HG03103 (cell line): Measurements from ENCODE around the gene JAZF1.
"Not testable (repeated sequence)": the region's sequence is repeated elsewhere in the genome, so short reads cannot be mapped to it uniquely, and the experiment has no call there.

ENCODE experiments used
- ATAC-seq: cut with Tn5 transposase; IDR thresholded peaks from one replicate; pipeline ENCODE4 v1.9.1; 2021; ENCODE audit warnings: low read depth; ENCODE audit not compliant: unreplicated experiment

Gene JAZF1

DNA sequence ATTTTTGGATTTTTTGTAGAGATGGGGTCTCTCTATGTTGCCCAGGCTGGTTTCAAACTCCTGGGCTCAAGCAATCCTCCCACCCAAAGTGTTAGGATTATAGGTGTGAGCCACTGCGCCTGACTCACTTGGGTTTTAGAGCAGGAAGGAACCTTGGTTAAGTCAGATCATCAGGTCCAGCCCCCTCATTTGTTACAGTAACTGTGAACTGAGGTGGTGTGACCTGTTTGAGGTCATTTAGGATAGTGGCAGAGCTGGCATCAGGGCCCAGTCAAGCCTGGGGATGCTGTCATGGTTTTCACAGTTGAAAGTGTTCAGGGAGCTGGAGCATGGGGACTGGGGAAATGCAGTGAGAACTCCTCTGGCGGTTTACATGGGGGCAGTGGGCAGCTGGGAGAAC lies 281.0 kb downstream of the JAZF1 start:
- ATAC-seq = no peak

DNA sequence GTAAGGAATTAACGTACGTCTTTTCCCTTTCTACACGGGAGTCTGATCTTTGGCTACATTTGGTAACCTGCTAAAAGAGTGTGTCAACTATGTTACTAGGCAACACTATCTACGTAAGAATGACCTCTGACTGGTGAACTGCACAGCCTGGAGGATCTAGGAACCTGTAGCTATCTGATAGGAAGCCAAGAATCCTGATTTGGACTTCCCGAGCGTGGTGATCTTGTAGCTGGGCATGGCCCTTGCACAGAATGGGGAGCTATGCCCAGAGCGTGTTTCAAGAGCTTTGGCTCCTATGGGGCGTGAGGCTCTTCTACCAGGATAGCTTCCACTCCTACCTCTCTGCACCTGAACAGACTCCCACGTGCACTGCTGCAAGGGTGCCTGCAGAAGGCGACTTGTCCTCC lies 283.2 kb downstream of the JAZF1 start:
- ATAC-seq = no peak

DNA sequence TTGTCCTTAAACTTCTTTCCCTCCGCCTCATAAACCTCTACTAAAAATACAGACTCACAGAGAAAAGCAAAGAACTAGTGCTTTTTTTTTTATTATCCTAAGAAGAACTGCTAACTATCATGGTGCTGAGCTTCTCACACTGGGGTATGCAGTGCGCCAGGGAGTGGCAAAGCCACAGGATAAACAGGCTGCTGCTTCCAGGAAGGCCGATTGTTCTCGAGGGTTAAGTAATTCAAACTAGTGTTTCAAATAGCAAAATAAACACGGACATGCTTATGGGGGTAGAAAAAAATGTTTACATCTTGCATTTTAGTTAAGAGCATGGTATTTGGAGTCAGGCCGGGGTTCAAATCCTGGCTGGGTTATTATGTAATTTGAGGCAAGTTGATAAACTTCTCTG lies 283.6 kb downstream of the JAZF1 start:
- ATAC-seq = no peak

DNA sequence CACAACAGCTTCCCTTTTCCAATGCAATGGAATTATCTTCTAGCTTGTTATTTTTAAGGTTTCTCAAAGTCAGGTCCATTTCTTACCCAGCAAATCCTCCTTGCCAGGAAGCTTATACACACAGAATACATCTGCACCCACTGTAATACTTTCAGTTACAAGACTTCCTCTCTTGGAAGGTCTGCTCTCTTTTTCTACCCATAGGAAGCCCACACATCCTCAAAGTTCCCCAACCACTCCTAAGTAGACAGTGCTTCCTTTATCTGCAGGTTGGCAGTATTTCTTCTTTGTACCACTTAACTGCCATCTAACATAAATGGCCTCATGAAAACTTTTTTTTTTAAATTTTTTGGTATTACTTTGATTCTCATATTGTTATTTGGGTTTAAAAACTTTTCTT lies 285.0 kb downstream of the JAZF1 start:
- ATAC-seq = no peak

DNA sequence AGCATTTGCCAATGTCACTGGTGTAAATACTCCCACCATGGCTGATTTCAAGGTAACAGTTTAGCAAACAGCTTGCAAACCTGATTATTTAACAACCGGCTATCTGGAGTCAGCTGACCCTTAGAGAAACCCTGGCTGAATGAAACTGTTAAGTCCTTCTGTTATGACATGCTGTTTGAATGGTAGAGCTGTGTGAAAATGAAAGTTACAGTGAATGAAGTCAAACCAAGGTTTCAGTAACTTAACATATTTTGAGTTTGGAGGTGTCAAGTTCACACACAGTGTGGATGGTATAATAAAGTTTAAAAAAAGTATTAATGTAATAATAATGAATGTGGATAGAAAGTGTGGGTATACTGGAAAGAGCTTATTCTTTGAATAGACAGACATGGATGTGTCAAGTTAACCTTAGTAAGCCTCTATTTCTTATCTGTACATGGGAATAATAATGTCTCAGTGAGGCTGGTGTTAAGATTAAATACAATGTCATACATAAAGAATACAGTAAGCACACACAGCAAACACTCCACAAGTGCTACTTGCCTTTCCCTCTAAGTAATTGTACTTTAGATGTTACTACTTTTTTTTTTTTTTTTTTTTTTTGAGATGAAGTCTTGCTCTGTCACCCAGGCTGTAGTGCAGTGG lies 290.3 kb downstream of the JAZF1 start:
- ATAC-seq = peak; percentile 97

DNA sequence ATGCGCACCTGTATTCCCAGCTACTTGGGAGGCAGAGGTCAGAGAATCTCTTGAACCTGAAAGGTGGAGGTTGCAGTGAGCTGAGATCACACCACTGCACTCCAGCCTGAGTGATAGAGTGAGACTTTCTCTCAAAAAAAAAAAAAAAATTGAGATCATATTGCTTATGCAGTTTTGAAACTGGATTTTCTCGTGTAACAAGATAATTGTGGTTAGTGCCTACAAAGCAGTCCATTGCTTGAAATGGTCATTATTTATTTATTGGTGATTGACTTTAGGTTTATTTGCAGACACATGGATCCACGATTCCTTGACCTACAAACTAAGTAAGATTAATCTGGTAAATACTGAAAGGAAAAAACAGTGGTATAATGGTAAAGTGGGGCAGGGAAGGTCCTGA lies 290.8 kb downstream of the JAZF1 start:
- ATAC-seq = no peak

DNA sequence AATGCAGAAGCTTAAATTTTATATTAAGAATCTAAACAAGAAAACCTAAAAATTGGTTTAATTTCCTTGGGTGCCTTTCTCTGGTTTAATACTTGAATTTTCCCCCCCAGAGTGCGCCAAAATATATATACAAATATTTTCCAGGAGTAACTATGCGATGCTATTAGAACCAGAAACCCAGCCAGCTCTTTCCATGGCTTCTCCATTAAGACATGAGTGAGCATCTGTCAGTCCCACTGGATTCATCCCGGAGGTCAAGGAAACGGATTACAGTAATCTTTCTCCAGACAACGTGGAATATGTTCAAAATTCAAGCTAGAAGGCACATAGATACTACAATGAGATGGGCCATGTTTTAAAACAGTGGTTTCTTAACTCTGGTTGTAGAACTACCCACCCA lies 291.9 kb downstream of the JAZF1 start:
- ATAC-seq = no peak

DNA sequence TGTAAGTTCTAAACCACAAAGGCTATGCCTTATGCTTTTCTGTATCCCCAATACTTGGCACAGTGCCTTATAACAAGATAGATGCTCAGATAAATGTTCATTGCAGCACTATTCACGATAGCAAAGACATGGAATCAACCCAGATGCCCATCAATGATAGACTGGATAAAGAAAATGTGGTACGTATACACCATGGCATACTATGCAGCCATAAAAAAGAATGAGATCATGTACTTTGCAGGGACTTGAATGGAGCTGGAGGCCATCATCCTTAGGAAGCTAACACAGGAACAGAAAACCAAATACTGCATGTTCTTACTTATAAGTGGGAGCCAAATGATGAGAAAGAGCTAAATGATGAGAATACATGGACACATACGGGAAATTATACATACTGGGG lies 293.9 kb downstream of the JAZF1 start:
- not testable (repeated sequence) for ATAC-seq

DNA sequence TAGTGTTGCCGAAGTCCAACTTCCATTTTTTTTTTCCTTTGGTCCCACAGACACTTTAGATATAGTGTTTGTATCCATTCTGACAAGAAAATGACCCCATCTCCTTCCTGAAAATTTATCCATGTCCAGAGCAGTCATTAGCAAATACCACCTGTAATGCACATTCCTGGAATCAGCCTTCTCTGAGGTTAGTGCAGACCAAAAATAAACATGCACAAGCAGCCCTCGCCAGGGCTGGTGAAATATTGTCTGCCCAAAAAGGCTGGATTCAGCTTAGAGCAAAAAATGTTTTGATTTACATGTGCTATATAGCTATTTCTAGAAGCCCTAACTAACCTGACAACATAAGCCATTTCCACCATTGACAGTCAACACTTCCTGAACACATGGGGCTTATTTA lies 294.9 kb downstream of the JAZF1 start:
- no peak for ATAC-seq

DNA sequence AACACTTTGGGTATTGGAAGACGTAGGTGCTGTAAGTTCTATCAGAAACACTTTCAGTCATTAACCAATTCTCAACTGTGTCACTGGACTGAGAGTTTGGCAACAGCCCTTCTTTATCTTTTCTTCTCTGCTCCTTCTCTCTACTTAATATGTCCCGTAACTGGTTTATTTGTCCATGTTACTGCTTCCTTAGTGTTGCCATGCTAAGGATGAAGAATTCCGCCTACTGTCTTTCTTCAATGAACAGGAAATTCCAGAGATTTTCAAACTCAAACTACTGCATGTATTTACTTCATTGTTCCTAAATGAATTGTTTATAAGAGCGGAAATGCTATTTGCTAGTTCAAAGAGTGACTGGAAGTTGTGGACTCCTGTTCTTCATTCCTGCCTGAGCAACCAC lies 296.9 kb downstream of the JAZF1 start:
- ATAC-seq = no peak

DNA sequence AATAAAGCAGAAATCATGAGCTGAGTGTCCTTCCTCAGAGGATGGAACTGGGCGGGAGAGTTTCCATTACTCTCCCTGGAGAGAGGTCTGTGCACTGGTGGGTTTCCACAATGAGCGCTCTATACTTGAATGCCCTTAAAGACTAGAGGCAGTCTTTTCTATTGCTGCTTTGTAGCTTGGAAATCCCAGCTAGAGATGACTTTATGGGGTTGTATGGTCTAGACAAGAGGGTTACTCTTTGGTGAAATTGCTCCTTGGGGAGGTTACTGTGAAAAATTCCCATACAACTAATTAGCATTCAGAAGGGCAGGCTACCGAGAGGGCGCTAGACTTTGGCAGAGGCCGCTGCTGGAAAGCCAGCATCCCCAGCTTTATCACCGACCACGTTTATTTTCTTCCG lies 303.8 kb downstream of the JAZF1 start:
- ATAC-seq = no peak

DNA sequence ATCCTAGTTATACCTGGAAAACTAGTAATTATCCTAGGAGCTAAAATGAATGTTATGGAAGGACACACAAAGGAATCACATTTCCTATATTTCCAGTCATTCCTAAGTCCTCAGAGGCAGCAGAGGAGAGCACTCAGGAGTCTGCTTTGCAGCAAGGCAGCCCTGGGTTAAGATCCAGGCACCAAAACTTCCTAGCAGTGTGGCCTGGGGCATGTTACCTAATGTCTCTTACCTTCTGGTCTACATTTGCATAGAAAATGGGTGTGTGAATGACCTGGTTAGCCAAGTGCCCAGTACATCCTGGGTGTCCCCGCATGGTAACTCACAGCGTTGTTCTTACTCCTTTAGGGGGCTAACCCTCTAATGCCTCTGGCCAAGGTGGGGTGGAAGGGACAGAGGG lies 304.8 kb downstream of the JAZF1 start:
- ATAC-seq = no peak

DNA sequence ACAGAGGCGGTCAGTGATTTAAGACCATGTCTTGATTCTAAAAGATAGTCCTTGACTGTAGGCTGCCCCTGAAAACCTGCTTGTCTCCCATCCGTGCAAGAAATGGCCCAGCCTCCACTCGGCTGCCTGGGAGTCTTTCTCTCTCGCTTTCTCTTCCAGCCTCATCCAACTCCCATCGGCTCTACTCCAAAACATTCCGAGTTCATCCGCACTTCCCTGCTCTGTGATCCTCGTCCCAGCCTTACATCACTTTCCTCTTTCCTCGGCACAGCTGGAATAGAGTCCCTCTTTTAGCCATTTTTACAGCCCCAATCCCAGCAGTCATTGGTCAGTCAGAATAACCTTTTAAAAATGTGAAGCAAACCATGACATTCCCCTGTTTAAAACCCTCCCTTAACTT lies 305.5 kb downstream of the JAZF1 start:
- ATAC-seq = no peak

DNA sequence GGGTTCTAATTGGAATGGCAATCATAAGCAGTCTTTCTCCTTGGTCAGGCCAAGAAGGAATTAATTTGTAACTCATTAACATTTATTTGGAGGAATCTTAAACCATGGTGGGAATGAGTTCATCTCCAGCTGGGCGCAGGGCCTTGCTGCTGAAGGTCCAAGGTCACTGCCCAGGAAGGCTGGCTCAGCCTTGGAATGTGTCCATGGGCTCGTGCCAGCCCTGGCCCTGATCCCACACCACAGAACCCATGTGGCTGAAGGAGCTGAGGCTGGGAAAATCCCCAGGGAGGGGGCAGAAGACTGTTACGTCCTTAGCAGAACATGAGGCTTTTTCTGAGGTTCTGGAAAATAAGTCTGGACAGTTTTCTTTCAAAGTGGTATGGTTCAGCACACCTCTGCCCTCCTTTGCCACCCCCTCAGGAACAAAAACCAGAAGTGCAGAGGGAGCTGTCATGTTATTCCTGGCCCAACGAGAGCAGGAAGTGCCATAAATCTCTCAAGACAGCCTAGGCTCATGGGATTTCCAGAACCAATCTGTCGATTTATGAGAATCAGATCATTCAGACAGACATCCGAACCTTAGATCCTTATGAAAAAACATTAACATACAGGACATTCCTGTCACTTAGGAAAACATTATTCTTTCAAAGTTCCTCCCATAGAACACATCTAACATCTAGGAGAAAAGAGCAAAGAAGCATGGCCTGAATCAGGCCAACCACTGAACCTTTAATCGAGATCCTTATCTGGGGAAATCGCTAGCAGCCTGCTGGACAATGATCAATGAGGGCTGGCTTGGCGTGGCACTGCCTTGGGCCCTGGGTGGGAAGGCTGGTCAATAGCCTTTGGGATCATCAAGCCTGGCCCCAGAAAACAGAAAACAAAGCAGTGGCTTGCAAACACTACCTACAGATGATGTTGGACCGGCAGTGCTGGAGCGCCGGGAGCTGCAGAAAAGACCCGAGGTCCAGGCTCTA lies 306.3 kb downstream of the JAZF1 start:
- no peak for ATAC-seq

DNA sequence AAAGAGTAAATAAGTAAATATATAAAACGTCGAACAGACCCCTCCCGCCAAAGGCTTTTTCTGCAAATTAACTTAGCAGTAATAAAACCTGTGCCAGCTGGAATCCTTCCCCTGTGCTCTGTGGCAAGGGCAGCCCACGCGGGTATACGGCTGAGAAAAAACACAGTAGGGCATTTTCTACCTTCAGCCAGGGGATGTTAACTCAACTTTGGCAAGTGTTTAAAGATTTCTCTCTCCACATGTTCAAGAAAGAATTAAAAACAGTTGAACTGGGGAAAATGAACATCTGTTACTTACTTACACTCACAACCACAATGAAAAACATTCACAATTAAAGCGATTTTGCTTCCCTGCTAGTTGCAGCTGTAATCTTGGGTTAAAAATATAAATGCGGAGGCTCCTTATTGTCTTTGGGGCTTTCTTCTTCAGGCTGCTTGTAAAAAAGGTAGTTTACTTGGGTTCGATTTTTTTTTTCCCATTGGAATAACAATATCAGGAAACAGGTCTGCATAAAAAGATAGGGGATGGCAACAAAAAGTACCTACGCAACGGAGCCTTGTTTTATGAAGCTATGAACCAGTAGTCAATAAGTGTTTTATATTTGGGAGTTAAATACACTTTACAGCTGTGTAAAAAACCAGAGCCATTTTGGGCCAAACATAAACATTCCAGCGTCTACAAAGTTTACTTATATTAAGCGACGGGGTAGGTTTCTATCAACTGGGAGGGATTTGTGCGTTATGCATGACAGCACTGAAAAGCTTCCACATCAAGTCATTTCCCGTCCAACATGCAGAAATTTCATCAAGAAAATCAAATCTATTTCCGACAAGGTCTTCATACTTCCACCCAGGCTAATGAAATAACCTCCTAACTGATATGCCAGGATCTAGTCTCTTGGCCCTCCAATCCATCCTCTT lies 308.0 kb downstream of the JAZF1 start:
- ATAC-seq = no peak

DNA sequence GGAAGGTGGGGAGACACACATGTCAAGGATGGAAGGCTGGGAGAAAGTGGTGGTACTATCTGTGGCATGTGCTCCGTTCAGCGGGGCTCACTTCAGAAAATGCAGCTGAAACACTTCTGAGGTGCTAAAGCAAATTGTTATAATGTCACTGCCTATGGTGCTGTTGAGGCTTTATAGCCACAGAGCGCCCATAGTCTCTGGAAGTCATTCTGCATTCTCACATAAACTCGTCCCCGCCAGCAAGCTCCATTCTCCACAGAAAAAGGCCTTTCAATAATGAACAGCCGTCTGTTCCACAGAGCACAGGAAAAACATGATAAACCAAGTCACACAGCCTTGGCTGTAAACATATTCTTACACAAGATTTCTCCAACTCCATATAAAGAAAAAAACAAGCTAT lies 308.7 kb downstream of the JAZF1 start:
- ATAC-seq = no peak

DNA sequence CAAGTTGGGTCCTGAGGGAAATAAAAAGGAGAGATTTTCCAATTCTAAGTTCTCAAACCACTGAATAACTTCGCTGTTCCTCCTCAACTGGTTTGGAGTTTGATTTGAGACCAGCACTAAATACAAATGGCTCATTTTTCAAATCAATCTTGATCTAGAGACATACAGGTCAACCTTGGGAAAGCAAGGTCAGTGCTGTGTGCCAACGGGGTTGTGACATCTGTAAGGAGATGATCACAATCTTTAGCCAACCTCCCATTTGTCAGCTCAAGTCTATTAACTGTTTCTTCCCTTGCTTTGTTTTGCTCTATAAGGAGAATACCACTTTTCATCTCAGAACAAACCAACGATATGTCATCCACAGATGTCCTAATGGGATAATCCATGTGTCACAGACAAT lies 309.5 kb downstream of the JAZF1 start:
- no peak for ATAC-seq

DNA sequence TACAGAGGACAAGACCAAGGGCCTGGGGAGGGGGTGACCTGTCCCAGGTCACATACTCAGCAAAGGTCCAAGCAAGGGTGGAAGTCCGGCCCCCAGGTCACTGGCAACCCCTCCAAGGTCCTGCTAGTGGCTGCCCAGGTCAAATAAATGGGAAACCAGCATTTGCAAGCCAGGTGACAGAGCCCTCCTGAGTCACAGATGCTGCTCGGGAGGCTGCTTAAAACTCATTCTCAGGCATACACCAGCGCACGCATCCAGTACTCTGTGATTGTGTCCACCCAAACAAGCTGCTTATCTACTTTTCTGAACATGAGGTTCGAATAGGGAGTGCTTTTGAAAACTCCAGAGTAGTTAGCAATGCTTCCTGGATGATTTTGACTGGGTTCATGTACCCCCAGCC lies 310.0 kb downstream of the JAZF1 start:
- no peak for ATAC-seq

DNA sequence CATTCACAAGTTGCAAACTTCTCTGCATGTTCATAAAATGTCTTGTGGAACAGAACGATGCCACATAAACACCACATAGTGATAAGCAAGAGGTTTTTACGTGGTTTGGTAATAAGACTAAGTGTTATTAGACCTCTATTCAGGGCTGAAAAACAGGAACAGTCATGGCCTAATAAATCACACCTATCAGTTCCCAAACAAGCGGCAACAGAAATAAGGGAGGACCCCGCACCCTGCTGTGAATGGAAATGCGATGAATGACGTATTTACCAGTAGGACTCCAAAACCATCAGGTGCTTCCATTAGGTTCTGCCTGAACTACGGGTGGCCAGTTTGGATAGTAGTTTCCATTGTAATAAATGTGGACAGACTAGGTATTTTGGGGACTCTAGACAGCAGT lies 311.5 kb downstream of the JAZF1 start:
- no peak for ATAC-seq

DNA sequence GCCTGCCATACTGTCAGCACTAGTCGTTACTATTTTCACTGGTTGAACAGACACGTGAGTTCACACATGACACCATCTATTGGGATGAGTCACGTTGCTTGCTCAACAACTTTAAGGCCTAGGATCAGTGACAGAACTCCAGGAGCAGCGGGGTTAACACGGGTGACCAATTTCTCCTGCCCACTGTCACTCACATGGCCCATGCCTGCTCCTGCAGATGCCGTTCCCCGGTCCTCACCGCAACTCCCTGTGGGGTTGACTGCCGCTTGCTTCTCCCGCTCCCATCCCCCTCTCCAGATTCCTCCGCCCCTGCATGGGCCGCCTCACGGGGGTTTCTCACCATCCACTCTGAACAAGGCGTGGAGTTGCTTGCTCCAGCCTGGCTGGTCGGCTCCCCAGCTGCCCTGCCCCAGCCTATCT lies 312.5 kb downstream of the JAZF1 start:
- ATAC-seq = no peak
